HEK293T (cell line): ENCODE measurements around the gene GXYLT2.
"Not testable (repeated sequence)": the region's sequence is repeated elsewhere in the genome, so short reads cannot be mapped to it uniquely, and the experiment has no call there.

Experiments used
- CTCF ChIA-PET: fragments of 350-600 bp; formaldehyde crosslinking; extraction: SDS; loops from one replicate; lab custom pipeline; 2021; ENCODE audit warnings: antibody characterized with exemption, inconsistent platforms; lab: Yijun Ruan, JAX
- POLR2A ChIA-PET: fragments of 350-600 bp; formaldehyde crosslinking; extraction: SDS; loops from one replicate; lab custom pipeline; 2020; ENCODE audit warnings: antibody characterized with exemption, inconsistent platforms; lab: Yijun Ruan, JAX
- DNase-seq: peaks from one replicate; pipeline ENCODE4 v3.0.0; 2012; ENCODE audit warnings: mixed read lengths; ENCODE audit errors: extremely low spot score
- ARNT ChIP-seq: fragments of 450-650 bp; IDR thresholded peaks from 2 replicates; pipeline ENCODE4 v1.6.1; 2017; ENCODE audit warnings: mild to moderate bottlenecking
- BHLHE40 ChIP-seq: fragments of 450-650 bp; IDR thresholded peaks from 2 replicates; pipeline ENCODE4 v1.6.1; 2016; ENCODE audit warnings: mild to moderate bottlenecking, moderate library complexity, borderline replicate concordance
- CTBP1 ChIP-seq: fragments of 450-650 bp; IDR thresholded peaks from 2 replicates; pipeline ENCODE4 v1.6.1; 2016; ENCODE audit warnings: borderline replicate concordance
- ELF4 ChIP-seq: fragments of 450-650 bp; IDR thresholded peaks from 2 replicates; pipeline ENCODE4 v1.6.1; 2017; ENCODE audit warnings: antibody characterized with exemption
- FOXA1 ChIP-seq: fragments of 450-650 bp; IDR thresholded peaks from 2 replicates; pipeline ENCODE4 v1.6.1; 2016; ENCODE audit warnings: mild to moderate bottlenecking
- FOXK2 ChIP-seq: fragments of 450-650 bp; IDR thresholded peaks from 2 replicates; pipeline ENCODE4 v1.6.1; 2016; ENCODE audit warnings: mild to moderate bottlenecking
- FOXM1 ChIP-seq: fragments of 450-650 bp; IDR thresholded peaks from 2 replicates; pipeline ENCODE4 v1.6.1; 2017; ENCODE audit warnings: mild to moderate bottlenecking, borderline replicate concordance
- HDGF ChIP-seq: fragments of 450-650 bp; IDR thresholded peaks from 2 replicates; pipeline ENCODE4 v1.6.1; 2017; ENCODE audit warnings: antibody characterized with exemption, borderline replicate concordance
- L3MBTL2 ChIP-seq: fragments of 450-650 bp; conservative IDR thresholded peaks from 2 replicates; pipeline ENCODE4 v1.6.1; 2016; ENCODE audit warnings: mild to moderate bottlenecking
- LEF1 ChIP-seq: fragments of 450-650 bp; IDR thresholded peaks from 2 replicates; pipeline ENCODE4 v1.6.1; 2017; ENCODE audit warnings: mild to moderate bottlenecking, borderline replicate concordance
- NFRKB ChIP-seq: fragments of 450-650 bp; IDR thresholded peaks from 2 replicates; pipeline ENCODE4 v1.6.1; 2016; ENCODE audit warnings: mild to moderate bottlenecking, moderate library complexity
- SP1 ChIP-seq: fragments of 450-650 bp; IDR thresholded peaks from 2 replicates; pipeline ENCODE4 v1.6.1; 2017
- SUZ12 ChIP-seq: fragments of 450-650 bp; IDR thresholded peaks from 2 replicates; pipeline ENCODE4 v1.6.1; 2016; ENCODE audit warnings: mild to moderate bottlenecking
- TARDBP ChIP-seq: fragments of 450-650 bp; IDR thresholded peaks from 2 replicates; pipeline ENCODE4 v1.6.1; 2016
- ZNF384 ChIP-seq: fragments of 450-650 bp; IDR thresholded peaks from 2 replicates; pipeline ENCODE4 v1.6.1; 2016
- TF ChIP-seq, protein P1 (sequence below): fragments of 450-650 bp; IDR thresholded peaks from 2 replicates; pipeline ENCODE4 v1.6.1; 2016

GXYLT2 gene

DNA sequence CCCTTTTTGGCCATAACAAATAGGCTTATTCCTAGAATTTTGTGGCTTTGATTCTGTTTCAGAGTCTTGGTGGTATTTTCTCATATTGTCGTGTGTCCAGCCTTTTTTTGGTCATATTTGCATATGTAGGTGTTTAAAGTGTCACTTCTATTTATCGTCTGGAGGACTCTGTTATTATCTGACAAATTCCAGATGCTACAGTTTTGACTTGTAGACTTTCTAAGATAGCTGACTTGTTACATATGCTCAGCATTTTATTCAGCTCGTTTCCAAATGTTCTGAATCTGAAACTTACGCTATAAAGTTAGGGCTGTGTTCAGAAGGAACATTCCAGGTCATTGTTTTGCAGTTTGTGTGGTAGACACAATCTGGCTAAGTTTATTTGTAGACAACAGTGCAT lies 110.6 kb downstream of the GXYLT2 start:
- no peak for TF ChIP-seq ZNF384
- TF ChIP-seq FOXK2, result no peak
- no peak for TF ChIP-seq CTBP1
- TF ChIP-seq ARNT, result no peak
- TF ChIP-seq, protein P1, sequence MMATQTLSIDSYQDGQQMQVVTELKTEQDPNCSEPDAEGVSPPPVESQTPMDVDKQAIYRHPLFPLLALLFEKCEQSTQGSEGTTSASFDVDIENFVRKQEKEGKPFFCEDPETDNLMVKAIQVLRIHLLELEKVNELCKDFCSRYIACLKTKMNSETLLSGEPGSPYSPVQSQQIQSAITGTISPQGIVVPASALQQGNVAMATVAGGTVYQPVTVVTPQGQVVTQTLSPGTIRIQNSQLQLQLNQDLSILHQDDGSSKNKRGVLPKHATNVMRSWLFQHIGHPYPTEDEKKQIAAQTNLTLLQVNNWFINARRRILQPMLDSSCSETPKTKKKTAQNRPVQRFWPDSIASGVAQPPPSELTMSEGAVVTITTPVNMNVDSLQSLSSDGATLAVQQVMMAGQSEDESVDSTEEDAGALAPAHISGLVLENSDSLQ, result no peak
- TF ChIP-seq SP1, result no peak
- TF ChIP-seq ELF4, result no peak
- TF ChIP-seq LEF1, result no peak
- no peak for TF ChIP-seq BHLHE40
- TF ChIP-seq SUZ12, result no peak
- CTCF ChIA-PET, result no interaction called here
- POLR2A ChIA-PET, result interaction anchor here (1.0 kb wide), 1 partner anchor 59 kb away, joined by 3 read pairs; no protein-coding TSS in a partner anchor
- no peak for DNase-seq

DNA sequence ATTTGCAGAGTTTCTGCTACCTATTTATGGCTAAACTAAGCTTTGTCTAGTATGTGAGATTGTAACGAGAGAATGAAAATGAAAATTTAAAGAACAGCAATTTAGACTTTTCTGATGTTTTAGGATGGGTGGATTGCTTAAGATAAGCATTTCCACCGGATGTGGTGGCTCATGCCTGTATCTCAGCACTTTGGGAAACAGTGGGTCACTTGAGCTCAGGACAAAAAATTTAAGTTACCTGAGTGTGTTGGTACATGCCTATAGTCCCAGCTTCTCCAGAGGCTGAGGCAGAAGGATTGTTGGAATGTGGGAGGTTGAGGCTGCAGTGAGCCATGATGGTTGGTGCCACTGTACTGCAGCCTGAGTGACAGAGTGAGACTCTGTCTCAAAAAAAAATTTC lies 112.1 kb downstream of the GXYLT2 start:
- POLR2A ChIA-PET, result interaction anchor here (0.9 kb wide), 1 partner anchor 11 kb away, joined by 4 read pairs; no protein-coding TSS in a partner anchor
- no peak for DNase-seq
- TF ChIP-seq BHLHE40 (no peak), TARDBP (no peak), HDGF (no peak), NFRKB (no peak), CTBP1 (no peak), LEF1 (no peak)
- CTCF ChIA-PET, result no interaction called here

DNA sequence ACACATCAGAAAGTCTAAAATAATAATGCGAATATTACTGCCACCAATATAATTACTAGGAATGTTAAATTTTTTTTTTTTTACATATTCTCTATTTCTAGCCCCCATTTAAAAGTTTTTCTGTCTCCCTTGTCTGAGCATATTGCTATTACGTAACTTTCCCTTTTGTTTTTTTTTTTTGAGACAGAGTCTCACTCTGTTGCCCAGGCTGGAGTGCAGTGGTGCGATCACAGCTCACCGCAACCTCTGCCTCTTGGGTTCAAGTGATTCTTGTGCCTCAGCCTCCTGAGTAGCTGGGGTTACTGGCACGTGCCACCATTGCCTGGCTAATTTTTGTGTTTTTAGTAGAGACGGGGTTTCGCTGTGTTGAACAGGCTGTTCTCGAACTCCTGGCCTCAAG lies 115.2 kb downstream of the GXYLT2 start:
- DNase-seq, CTCF ChIA-PET, POLR2A ChIA-PET: not testable (repeated sequence)

DNA sequence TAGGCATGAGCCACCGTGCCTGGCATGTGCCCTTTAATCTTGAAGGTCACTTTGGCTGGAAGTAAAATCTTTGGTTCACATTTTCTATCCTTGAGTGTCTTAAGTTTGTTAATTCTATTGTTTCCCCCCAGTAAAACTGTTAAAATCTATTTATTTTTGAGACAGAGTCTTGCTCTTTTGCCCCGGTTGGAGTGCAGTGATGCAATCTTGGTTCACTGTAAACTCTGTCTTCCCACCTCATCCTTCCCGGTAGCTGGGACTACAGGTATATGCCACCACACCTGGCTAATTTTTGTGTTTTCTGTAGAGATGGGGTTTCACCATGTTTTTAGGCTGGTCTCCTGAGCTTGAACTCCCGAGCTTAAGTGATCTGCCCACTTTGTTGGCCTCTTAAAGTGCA lies 116.5 kb downstream of the GXYLT2 start:
- no peak for DNase-seq
- TF ChIP-seq FOXK2 (no peak), FOXM1 (no peak), SP1 (no peak), ZNF384 (no peak), ELF4 (no peak), LEF1 (no peak), NFRKB (no peak), TARDBP (no peak), L3MBTL2 (no peak), CTBP1 (no peak), HDGF (no peak), BHLHE40 (no peak), ARNT (no peak), SUZ12 (no peak), FOXA1 (no peak)
- TF ChIP-seq, protein P1, result no peak
- ChIA-PET CTCF (interaction anchor here (0.7 kb wide), 1 partner anchor 487 kb away, joined by 4 read pairs; no protein-coding TSS in a partner anchor), POLR2A (no interaction called here)

DNA sequence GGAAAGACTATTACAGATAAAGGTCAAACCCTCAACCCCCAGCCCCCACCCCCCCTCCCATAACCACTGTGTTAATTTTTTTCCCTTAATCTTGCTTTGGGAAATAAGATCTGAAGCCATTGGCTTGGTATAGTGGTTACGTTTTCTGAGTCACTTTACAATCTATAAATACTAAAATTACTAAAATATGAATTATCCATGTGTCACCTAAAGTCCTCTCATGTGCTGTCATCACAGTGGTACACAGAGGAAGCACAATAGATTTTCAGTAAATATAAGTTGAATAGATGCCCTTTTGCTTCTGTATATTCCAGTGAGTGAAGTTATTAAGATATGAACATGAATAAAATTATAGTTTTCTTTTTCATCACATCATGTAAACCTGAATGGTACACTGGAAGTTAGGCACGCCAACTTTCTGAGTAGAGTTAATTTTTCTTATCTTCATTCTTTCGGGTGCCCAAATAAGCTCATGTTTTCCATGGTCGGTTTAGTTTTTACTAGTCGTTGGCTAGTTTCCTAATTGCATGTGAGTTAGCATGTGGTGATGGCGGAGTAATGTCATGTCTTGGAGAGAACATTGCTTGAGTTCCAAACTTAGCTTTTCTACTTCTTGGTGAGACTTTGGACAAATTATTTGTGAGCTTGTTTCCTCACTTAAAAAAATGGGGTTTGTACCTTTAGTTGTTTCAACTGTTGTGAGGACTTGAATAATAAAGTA lies 120.3 kb downstream of the GXYLT2 start:
- no peak for DNase-seq
- ChIA-PET CTCF (interaction anchor here (0.6 to 1.4 kb wide), 2 partner anchors 11 to 12 kb away, joined by 3 to 4 read pairs; no protein-coding TSS in a partner anchor), POLR2A (interaction anchor here (1.0 kb wide), 1 partner anchor 12 kb away, joined by 3 read pairs; the partner anchor contains the start of gene PPP4R2)
- no peak for TF ChIP-seq L3MBTL2
- no peak for TF ChIP-seq BHLHE40
- no peak for TF ChIP-seq FOXA1
- TF ChIP-seq TARDBP, result no peak
- TF ChIP-seq ARNT, result no peak
- no peak for TF ChIP-seq CTBP1
- no peak for TF ChIP-seq FOXK2
- TF ChIP-seq SP1, result no peak
- no peak for TF ChIP-seq LEF1
- TF ChIP-seq ELF4, result no peak
- TF ChIP-seq, protein P1, result no peak
- no peak for TF ChIP-seq ZNF384
- no peak for TF ChIP-seq FOXM1
- no peak for TF ChIP-seq HDGF
- no peak for TF ChIP-seq SUZ12
- TF ChIP-seq NFRKB, result no peak

DNA sequence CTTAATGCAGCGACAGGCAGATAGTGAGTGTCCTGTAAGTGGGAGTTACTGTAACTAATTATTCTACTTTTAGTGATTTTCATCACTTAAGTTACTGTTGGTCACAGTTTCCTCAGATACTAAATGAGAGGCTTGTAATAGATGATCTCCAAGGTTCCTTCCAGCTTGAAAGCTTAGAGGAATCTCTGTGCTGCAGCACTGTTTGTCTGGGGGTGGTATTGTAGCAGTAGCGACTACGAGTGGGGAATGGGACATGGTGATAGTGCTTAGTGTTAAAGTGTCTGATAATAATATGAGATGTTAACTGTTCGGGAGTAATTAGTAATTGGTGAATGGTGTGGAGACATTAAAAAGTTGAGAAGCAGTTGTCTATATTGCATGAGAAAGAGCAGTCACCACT lies 121.2 kb downstream of the GXYLT2 start:
- TF ChIP-seq ZNF384 (no peak), HDGF (no peak), FOXA1 (no peak), SUZ12 (no peak), L3MBTL2 (no peak), BHLHE40 (no peak), TARDBP (no peak)
- no peak for DNase-seq
- ChIA-PET CTCF (no interaction called here), POLR2A (interaction anchor here (1.1 kb wide), 1 partner anchor 12 kb away, joined by 4 read pairs; no protein-coding TSS in a partner anchor)
